Measurements from ENCODE around the gene EVA1C. TPM values are rescaled to one million over a fixed set of nuclear protein-coding genes. Genes with fewer than 3 reads are reported as not detected.
A peak's percentile ranks its signal among the peaks of the same experiment; 100 is the strongest.
"Not testable (repeated sequence)": the region's sequence is repeated elsewhere in the genome, so short reads cannot be mapped to it uniquely, and the experiment has no call there.

EVA1C gene
- 10 to 100 TPM; 12.8 to 15.3 (median 14.7) TPM for total RNA-seq

- Mint-ChIP-seq H3K27me3 (ENCODE audit: low read depth) (peaks cover 2% of the 10 kb centered on the region), H3K4me3 (peak within 1 kb of the TSS; percentile 93), H3K9me3 (no peaks in the 10 kb centered on the region), H3K36me3 (ENCODE audit: insufficient read depth) (no peaks in the 10 kb centered on the region), H3K4me1 (ENCODE audit: low read depth) (peaks cover 53% of the 10 kb centered on the region)
- ATAC-seq = peak; percentile 72 to 78
- DNase-seq = peak; percentile 80
These were observed at the start of gene EVA1C for GRCh38 chr21:32412162-32413014. Gene EVA1C, plus strand, starts transcription at chr21:32412706. Its CDS starts 148 bp downstream, at chr21:32412854.

- H3K36me3 Mint-ChIP-seq (ENCODE audit: insufficient read depth) = peaks cover 68% of the 10 kb centered on the region
- no peak for DNase-seq
- H3K27me3 Mint-ChIP-seq (ENCODE audit: low read depth) = no peaks in the 10 kb centered on the region
- ATAC-seq = no peak
- no peaks in the 10 kb centered on the region for H3K4me1 Mint-ChIP-seq (ENCODE audit: low read depth)
- no peaks in the 10 kb centered on the region for H3K9me3 Mint-ChIP-seq
- H3K4me3 Mint-ChIP-seq = no peak overlapping the region
These were observed 48.1 kb upstream of the EVA1C start for GRCh38 chr21:32364387-32364786.

GRCh38 chr21:32364796-32365195 is 47.7 kb upstream of the EVA1C start:
- no peaks in the 10 kb centered on the region for H3K9me3 Mint-ChIP-seq
- H3K4me1 Mint-ChIP-seq (ENCODE audit: low read depth) = no peaks in the 10 kb centered on the region
- DNase-seq = no peak
- peaks cover 65% of the 10 kb centered on the region for H3K36me3 Mint-ChIP-seq (ENCODE audit: insufficient read depth)
- no peak overlapping the region for H3K4me3 Mint-ChIP-seq
- no peaks in the 10 kb centered on the region for H3K27me3 Mint-ChIP-seq (ENCODE audit: low read depth)
- no peak for ATAC-seq

GRCh38 chr21:32366191-32366590 is 46.3 kb upstream of the EVA1C start:
- ATAC-seq (no peak), DNase-seq (no peak)
- H3K36me3 Mint-ChIP-seq (ENCODE audit: insufficient read depth) = peaks cover 57% of the 10 kb centered on the region
- H3K27me3 Mint-ChIP-seq (ENCODE audit: low read depth) = no peaks in the 10 kb centered on the region
- no peaks in the 10 kb centered on the region for H3K9me3 Mint-ChIP-seq
- peaks cover 1% of the 10 kb centered on the region for H3K4me1 Mint-ChIP-seq (ENCODE audit: low read depth)
- H3K4me3 Mint-ChIP-seq = no peak overlapping the region

GRCh38 chr21:32367158-32367557 is 45.3 kb upstream of the EVA1C start:
- no peaks in the 10 kb centered on the region for H3K9me3 Mint-ChIP-seq
- H3K4me3 Mint-ChIP-seq = no peak overlapping the region
- no peak for ATAC-seq

GRCh38 chr21:32368386-32368785 is 44.1 kb upstream of the EVA1C start:
- H3K4me3 Mint-ChIP-seq = no peak overlapping the region
- H3K27me3 Mint-ChIP-seq (ENCODE audit: low read depth) = no peaks in the 10 kb centered on the region
- no peaks in the 10 kb centered on the region for H3K9me3 Mint-ChIP-seq

More at GRCh38 chr21:32367158-32367557, 45.3 kb upstream of the EVA1C start:
- Mint-ChIP-seq H3K27me3 (ENCODE audit: low read depth) (no peaks in the 10 kb centered on the region), H3K4me1 (ENCODE audit: low read depth) (peaks cover 9% of the 10 kb centered on the region), H3K36me3 (ENCODE audit: insufficient read depth) (peaks cover 59% of the 10 kb centered on the region)
- DNase-seq = no peak

GRCh38 chr21:32368961-32369360 is 43.5 kb upstream of the EVA1C start:
- H3K27me3 Mint-ChIP-seq (ENCODE audit: low read depth); H3K9me3 Mint-ChIP-seq; H3K4me3 Mint-ChIP-seq; DNase-seq; ATAC-seq: not testable (repeated sequence)
- H3K36me3 Mint-ChIP-seq (ENCODE audit: insufficient read depth) = peaks cover 52% of the 10 kb centered on the region
- peaks cover 10% of the 10 kb centered on the region for H3K4me1 Mint-ChIP-seq (ENCODE audit: low read depth)

More at GRCh38 chr21:32368386-32368785, 44.1 kb upstream of the EVA1C start:
- ATAC-seq (no peak), DNase-seq (no peak)
- H3K4me1 Mint-ChIP-seq (ENCODE audit: low read depth) = peaks cover 10% of the 10 kb centered on the region
- H3K36me3 Mint-ChIP-seq (ENCODE audit: insufficient read depth) = peaks cover 56% of the 10 kb centered on the region

GRCh38 chr21:32370998-32371766 is 41.3 kb upstream of the EVA1C start:
- no peak for DNase-seq
- Mint-ChIP-seq H3K36me3 (ENCODE audit: insufficient read depth) (peaks cover 40% of the 10 kb centered on the region), H3K4me3 (no peak overlapping the region), H3K27me3 (ENCODE audit: low read depth) (no peaks in the 10 kb centered on the region), H3K9me3 (no peaks in the 10 kb centered on the region), H3K4me1 (ENCODE audit: low read depth) (peaks cover 10% of the 10 kb centered on the region)
- ATAC-seq = no peak

- ATAC-seq = no peak
These were observed 40.6 kb upstream of the EVA1C start for GRCh38 chr21:32371913-32372314.

GRCh38 chr21:32372755-32373154 is 39.8 kb upstream of the EVA1C start:
- no peak for DNase-seq
- H3K9me3 Mint-ChIP-seq = no peaks in the 10 kb centered on the region
- peaks cover 35% of the 10 kb centered on the region for H3K36me3 Mint-ChIP-seq (ENCODE audit: insufficient read depth)
- H3K4me1 Mint-ChIP-seq (ENCODE audit: low read depth) = peaks cover 10% of the 10 kb centered on the region
- no peaks in the 10 kb centered on the region for H3K27me3 Mint-ChIP-seq (ENCODE audit: low read depth)
- H3K4me3 Mint-ChIP-seq = no peak overlapping the region
- ATAC-seq = no peak

More at GRCh38 chr21:32371913-32372314, 40.6 kb upstream of the EVA1C start:
- DNase-seq = no peak
- Mint-ChIP-seq H3K4me1 (ENCODE audit: low read depth) (peaks cover 10% of the 10 kb centered on the region), H3K4me3 (no peak overlapping the region), H3K27me3 (ENCODE audit: low read depth) (no peaks in the 10 kb centered on the region), H3K36me3 (ENCODE audit: insufficient read depth) (peaks cover 39% of the 10 kb centered on the region), H3K9me3 (no peaks in the 10 kb centered on the region)

GRCh38 chr21:32377506-32377905 is 35.0 kb upstream of the EVA1C start:
- Mint-ChIP-seq H3K4me3 (no peak overlapping the region), H3K36me3 (ENCODE audit: insufficient read depth) (peaks cover 44% of the 10 kb centered on the region), H3K27me3 (ENCODE audit: low read depth) (no peaks in the 10 kb centered on the region), H3K9me3 (no peaks in the 10 kb centered on the region), H3K4me1 (ENCODE audit: low read depth) (no peaks in the 10 kb centered on the region)
- no peak for DNase-seq
- no peak for ATAC-seq

GRCh38 chr21:32377991-32378390 is 34.5 kb upstream of the EVA1C start:
- Mint-ChIP-seq H3K4me1 (ENCODE audit: low read depth) (no peaks in the 10 kb centered on the region), H3K36me3 (ENCODE audit: insufficient read depth) (peaks cover 44% of the 10 kb centered on the region), H3K27me3 (ENCODE audit: low read depth) (no peaks in the 10 kb centered on the region), H3K4me3 (no peak overlapping the region), H3K9me3 (no peaks in the 10 kb centered on the region)
- ATAC-seq = no peak
- no peak for DNase-seq

- Mint-ChIP-seq H3K9me3 (no peaks in the 10 kb centered on the region), H3K4me3 (no peak overlapping the region), H3K36me3 (ENCODE audit: insufficient read depth) (peaks cover 49% of the 10 kb centered on the region), H3K27me3 (ENCODE audit: low read depth) (no peaks in the 10 kb centered on the region), H3K4me1 (ENCODE audit: low read depth) (no peaks in the 10 kb centered on the region)
- no peak for ATAC-seq
- DNase-seq = no peak
These were observed 33.5 kb upstream of the EVA1C start for GRCh38 chr21:32378956-32379355.

GRCh38 chr21:32380940-32381339 is 31.6 kb upstream of the EVA1C start:
- peaks cover 8% of the 10 kb centered on the region for H3K4me1 Mint-ChIP-seq (ENCODE audit: low read depth)
- no peak overlapping the region for H3K4me3 Mint-ChIP-seq
- peaks cover 59% of the 10 kb centered on the region for H3K36me3 Mint-ChIP-seq (ENCODE audit: insufficient read depth)
- H3K9me3 Mint-ChIP-seq = no peaks in the 10 kb centered on the region
- DNase-seq (no peak), ATAC-seq (no peak)
- no peaks in the 10 kb centered on the region for H3K27me3 Mint-ChIP-seq (ENCODE audit: low read depth)

Data from activated T-cell treated with anti-CD3 and anti-CD28 coated beads, Interleukin-2, amount 50 U/mL, for 4 hours (primary cell).